ENCODE measurements around the gene TXNL4B.
A peak's percentile ranks its signal among the peaks of the same experiment; 100 is the strongest.

TXNL4B gene

DNA sequence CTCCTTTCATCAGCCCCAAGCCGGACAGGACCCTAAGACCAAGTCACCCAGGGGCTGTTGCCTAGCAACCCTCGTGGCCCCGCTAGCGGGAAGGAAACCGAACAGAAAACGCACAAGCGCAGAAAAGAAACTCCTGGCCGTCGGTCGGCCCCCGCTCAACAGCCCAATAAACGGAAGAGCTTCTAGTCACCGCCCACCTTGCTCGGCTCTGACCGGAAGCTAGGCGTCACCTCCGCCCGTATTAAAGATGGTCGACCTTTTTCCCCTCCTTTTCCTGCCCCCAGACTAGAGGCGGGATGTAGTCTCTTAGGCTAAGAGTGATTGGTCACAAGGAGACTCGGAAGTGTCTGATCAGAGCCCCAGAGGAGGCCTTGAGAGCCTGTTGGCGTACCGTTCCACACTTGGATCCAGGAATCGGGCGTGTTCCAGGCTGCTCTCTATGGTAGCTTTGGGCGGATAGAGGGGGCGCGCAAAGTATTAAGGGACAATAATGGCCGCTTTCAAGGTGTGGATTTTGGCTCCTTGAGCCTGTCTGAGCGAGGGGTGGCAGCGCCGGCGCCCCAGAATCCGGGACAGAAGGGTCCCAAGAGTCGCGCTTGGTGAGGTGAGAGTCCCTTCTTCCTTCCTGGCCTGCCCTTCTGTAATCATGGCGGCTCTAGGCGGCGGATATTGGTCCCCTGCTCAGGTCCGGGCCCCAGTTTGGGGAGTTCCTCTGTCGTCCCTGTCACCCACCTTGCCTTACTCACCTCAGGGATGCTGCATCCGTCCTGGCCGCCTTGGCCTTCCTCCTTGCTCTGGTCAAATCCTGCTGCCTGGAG is at the start of gene TXNL4B, which contains the start of gene DHX38:
Gene TXNL4B, minus strand, starts transcription at position 173 of the 818 bp plus-strand sequence. CDS start 2,871 bp downstream, outside the sequence.
Gene DHX38, plus strand, starts transcription at position 400 of the 818 bp plus-strand sequence. CDS start 2,311 bp downstream, outside the sequence.
- DNase-seq: peak; percentile 96

DNA sequence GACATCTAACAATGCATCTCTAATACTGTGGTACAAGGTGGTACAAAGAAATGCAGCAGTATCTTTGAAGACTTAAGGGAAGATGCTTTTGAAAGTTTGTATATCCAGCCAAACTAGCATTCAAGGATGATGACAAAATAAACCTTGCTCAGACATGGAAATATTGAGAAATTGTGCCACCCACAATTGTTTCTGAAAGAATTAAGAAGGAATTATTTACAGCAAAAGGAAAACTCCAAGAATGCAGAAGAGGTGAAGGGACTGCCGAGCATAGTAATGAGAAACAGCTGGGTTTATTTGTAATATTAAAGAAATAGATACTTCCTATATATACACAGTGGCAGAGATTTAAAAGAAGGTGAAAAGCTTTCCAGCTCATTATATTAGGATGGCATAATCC is 49.1 kb upstream of the TXNL4B start:
- no peak for DNase-seq

DNA sequence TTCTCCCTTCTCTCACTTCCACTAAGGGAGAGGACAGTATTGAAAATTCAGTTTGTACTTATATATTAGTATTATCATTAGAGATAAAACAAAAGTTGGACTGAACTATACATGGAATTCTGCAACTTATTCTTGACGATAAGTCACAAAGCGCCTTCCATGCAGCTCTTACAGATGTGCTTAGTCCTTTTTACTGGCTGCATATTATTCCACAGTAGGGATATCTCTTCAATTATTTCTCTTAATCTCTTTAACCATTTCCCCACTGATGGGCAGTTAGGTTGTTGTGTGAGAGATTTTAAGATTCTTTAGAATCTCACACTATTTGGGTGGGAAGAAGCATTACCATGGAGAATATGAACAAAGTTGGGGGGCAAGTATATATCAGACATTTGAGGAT is 46.5 kb upstream of the TXNL4B start:
- DNase-seq: no peak

GRCh38 chr16:72138064-72138572 is 44.7 kb upstream of the TXNL4B start:
- no peak for DNase-seq

DNA sequence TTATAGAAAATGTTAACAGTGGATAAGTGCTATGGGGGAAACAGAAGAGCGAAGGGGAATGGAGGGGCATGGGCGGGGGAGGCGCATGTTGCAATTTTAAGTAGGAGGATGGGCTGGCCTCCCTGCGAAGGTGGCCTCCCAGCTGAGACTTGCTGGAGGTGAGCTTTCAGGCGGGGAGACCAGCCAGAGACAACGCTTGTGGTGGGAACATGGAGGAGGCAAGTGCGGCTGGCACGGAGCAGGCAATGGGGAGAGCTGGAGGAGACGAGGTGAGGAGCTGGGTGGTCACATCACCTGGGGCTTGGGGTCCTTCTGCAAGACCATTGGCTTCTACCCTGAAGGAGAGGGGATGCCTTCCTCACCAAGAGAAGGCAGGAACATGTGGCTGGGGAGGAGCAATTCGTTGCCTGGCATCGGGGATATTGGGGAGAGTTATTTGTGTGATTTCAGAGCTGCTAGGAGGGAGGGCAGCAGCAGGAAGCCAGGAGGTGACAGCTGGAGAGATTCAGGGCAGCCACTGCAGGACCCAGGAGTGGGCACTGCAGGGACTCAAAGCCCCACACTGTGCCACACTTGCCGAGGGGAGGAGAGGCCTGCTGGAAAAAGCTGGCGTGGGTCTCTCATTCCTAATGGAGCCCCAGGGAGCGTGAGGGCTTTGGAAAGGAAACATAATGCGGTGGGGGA is 44.1 kb upstream of the TXNL4B start:
- DNase-seq: no peak

DNA sequence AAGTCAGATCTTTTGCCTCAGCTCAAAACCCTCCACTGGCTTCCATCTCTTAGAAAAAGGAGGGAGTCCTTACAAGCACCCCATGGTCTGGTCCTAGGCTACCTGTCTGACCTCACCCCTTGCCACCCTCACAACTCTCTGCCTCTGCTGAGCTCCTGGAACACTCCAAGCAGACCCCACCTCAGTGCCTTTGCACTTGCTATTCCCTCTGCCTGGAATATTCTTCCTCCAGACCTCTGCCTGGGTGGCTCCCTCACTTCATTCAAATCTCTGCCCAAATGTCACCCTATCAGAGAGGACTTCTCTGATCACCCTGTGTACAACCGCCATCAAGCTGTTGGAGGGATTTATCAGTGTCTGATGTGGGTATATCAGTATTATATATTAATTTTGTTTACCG is 41.1 kb upstream of the TXNL4B start:
- DNase-seq: no peak

GRCh38 chr16:72132726-72133125 is 39.3 kb upstream of the TXNL4B start:
- DNase-seq: no peak

GRCh38 chr16:72131036-72131435 is 37.6 kb upstream of the TXNL4B start:
- no peak for DNase-seq

GRCh38 chr16:72129976-72130656 is 36.7 kb upstream of the TXNL4B start:
- peak; percentile 12 for DNase-seq

DNA sequence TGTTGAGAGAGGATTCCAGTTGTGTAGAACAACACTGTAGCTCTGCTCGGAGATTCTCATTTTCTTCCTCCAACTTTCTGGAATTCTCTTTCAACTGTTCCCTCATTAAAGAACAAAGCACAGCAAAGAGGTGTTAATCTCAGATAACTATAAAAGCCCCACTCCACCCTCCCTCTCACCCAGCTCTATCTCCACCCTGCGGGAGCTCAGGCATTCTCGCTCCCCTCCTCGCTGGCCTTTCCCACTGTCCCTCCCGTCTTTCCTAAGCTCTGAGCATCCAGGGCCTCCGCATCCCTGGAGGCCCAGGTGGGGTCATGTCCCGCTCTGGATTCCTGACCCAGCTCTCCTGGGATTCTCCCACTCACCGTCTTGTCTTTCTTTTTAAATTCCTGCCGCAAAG is 35.3 kb upstream of the TXNL4B start:
- no peak for DNase-seq

- DNase-seq: no peak
These were observed 33.0 kb upstream of the TXNL4B start for GRCh38 chr16:72126429-72126765.

- no peak for DNase-seq
These were observed 32.4 kb upstream of the TXNL4B start for GRCh38 chr16:72125635-72126428.

DNA sequence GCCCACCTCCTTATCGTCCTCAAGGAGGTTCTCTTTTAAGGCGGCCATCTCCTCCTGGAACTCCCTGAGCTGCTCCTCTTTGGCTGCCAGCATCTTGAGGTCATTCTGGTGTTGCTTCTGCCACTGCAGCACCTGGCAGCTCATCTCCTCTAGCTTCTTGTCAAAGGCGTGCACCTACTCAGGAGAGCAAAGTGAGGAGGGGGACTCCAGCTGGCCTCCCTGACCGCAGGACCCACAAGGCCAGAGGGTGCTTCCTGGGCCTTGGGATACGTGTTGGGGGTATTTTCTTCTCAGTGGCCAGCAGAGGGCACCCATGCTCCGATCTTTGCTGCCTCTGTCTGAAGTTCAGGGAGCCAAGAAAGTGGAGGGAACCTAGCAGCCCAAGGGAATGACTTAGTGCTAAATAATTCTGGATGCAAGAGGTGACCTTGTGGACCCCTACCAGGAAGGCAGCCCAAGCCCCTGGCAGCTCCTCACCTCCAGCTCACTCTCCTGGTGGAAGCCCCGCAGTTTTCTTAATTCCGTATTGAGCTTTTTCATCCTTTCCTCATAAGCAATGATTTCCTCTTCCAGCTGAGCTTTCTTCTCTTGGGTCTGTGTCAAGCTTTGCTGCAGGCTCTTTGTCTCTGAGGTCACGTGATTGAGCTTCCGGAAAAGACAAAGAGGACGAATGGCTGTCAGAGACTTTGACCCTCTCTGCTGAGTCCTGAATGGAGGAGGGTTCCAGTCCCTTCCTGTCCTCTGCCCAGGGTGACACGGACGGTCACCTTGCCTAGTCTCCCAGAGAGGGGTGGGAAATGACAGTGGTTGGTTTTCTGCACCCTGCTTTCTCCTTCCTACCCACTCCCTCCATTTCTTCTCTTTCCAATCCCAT is 31.6 kb upstream of the TXNL4B start:
- DNase-seq: peak; percentile 60

DNA sequence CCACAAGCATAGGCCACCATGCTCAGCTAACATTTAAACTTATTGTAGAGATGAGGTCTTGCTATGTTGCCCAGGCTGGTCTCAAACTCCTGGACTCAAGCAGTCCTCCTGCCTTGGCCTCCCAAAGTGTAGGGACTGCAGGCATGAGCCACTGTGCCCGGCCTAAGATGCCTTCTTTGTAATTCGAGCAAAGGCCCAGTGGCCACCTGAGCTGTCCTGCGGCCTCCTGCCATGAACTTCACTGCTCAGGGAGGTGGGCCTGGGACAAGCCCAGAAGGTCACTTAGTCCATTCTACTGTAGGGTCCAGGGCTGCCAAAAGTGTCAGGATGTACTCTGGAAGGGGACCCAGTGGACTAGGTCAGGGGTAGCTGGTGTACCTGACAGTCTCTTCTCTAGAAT is 30.7 kb upstream of the TXNL4B start:
- DNase-seq: no peak

DNA sequence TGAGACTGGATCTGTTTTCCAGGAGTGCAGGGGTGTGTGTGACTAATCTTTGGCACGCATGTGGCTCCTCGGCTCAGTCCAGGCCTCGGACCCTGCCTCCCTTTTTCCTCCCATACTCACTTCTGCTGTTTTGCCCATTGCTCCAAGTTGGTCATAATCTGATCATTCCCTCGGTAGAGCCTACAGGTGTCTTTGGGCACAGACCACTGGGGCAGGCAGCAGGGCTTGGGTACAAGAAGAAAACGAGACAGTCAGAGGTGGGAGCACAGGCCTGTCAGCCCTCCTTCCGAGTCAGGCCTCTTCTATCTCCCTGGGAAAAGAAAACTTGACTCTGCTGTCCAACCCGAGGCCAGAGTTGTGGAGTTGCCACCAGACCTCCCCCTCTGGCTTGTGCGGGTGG is 30.0 kb upstream of the TXNL4B start:
- no peak for DNase-seq

- DNase-seq: no peak
These were observed 29.5 kb upstream of the TXNL4B start for GRCh38 chr16:72122916-72123315.

DNA sequence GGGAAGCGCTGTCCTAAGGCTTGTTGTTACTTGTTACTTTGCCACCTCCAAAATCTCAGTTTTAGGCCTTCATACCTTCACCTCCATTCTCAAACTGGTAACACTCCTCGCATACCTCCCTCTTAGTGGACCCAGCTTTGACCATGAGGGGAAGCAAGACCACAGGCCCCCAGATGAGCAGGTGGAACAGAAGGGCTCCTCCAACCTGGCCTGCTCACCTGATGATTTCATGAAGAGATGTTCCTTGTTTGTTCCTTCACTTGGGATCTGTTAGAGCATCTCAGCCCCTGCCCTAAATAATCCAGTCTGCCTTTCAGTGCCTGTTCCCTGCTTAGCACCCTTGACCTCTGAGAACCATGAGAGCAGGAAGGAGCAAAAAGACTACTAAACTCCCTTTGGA is 28.9 kb upstream of the TXNL4B start:
- no peak for DNase-seq

- DNase-seq: no peak
These were observed 26.6 kb upstream of the TXNL4B start for GRCh38 chr16:72120026-72120425.

- DNase-seq: no peak
These were observed 20.2 kb upstream of the TXNL4B start for GRCh38 chr16:72113616-72113945.

DNA sequence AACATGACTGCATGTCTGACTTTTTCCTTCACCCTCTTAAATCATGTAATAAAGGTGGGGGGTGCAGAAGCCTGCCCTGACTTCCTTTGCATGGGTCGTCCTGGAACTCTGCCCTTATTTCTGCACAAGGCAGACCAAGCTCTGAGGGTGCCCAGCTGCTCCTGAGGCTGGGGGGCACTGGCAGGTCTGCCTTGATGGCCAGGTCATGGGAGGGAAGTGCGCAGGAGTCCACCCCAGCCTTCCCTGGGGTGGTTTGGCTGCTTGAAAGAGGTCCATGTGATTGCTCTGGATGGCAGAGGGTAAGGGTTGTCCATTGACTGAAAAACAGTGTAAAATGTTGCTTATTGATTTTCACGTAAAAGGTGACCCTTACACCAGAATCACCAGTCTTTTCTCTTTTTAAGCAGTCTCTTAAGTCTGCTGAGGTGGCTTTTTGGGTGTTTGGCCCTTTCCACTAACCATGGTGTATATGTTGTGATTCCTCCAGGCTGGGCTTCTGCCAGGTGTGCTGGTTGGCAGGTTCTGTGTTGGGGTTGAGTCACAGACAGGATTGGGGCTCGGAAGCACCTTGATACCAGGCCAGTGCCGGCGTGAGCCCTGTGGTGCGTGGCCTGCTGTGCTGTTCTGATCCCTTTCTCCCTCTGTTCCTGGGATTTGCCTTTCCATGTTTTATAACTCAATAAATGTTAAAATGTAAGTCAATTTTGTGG is 19.6 kb upstream of the TXNL4B start:
- no peak for DNase-seq

GRCh38 chr16:72112452-72112792 is 19.0 kb upstream of the TXNL4B start:
- no peak for DNase-seq

Data from NCI-H510A treated with DMSO at 0.1 percent for 48 hours (cell line).